ENCODE data around the gene CCR7. TPM values are rescaled to one million over a fixed set of nuclear protein-coding genes. Genes with fewer than 3 reads are reported as not detected.

The CCR7 gene
- total RNA-seq, 2 donors from 2014 or later: 0.53 TPM; not detected in 1

DNA sequence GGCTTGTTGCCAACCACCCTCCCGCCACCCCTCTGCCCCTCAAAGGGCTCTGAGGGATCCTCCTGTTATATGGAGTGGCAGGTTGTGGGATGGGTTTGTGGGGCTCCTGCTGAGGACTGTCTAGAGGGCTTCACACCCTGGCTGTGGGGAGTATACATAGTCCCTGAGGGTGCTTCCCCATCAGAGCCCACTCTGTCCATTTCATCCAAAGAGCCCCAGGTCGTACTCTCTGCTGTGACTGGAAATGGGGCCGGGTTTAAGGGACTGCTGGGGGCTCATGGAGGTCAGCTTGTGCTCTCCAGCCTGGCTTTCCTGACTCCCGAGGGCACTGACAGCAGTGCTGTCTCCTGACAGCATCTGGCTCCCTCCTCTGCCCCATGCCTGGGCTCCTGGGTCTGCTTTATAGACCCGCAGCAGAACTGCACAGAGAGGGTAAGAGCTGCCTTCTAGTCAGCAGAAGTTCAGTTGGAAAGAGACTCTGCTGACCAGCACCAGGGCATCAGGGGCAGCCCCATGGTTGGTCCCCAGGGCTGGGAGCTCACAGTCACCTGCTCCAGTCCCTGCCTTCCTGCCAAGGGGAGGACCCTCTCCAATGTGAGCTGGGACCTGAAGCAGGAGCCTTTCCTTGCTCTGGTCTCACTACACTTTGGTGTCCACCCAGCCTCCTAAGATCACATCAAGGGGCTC lies 46.0 kb downstream of the CCR7 start:
- Histone ChIP-seq H3K4me3 (ENCODE audit: low read length) (no peak overlapping the region), H3K9ac (ENCODE audit: extremely low read depth, low read length, poor library complexity, severe bottlenecking) (no peak overlapping the region), H3K4me1 (ENCODE audit: control insufficient read depth, insufficient read depth, low read length) (peaks cover 6% of the 10 kb centered on the region), H3K36me3 (ENCODE audit: control insufficient read depth, insufficient read depth, low read length) (no peaks in the 10 kb centered on the region), H3K27ac (ENCODE audit: low read depth, low read length) (no peak overlapping the region), H3K9me3 (ENCODE audit: control insufficient read depth, low read length) (no peaks in the 10 kb centered on the region), H3K27me3 (ENCODE audit: control insufficient read depth, insufficient read depth, low read length, poor library complexity, severe bottlenecking) (no peaks in the 10 kb centered on the region)
- peaks cover under 1% of the 10 kb centered on the region for H3K9me3 Mint-ChIP-seq
- whole genome bisulfite sequencing, 2 experiments (ENCODE audit: insufficient coverage in 1 of 2, insufficient read length in 1 of 2): 77 to 92% methylated on average over 3 to 5 of the region's 5 CpGs
- peaks cover 4% of the 10 kb centered on the region for H3K27me3 Mint-ChIP-seq (ENCODE audit: insufficient read depth)
- H3K27ac Mint-ChIP-seq: peak overlapping the region; percentile 68
- H3K4me1 Mint-ChIP-seq: peaks cover 35% of the 10 kb centered on the region
- TF ChIP-seq, protein P1, sequence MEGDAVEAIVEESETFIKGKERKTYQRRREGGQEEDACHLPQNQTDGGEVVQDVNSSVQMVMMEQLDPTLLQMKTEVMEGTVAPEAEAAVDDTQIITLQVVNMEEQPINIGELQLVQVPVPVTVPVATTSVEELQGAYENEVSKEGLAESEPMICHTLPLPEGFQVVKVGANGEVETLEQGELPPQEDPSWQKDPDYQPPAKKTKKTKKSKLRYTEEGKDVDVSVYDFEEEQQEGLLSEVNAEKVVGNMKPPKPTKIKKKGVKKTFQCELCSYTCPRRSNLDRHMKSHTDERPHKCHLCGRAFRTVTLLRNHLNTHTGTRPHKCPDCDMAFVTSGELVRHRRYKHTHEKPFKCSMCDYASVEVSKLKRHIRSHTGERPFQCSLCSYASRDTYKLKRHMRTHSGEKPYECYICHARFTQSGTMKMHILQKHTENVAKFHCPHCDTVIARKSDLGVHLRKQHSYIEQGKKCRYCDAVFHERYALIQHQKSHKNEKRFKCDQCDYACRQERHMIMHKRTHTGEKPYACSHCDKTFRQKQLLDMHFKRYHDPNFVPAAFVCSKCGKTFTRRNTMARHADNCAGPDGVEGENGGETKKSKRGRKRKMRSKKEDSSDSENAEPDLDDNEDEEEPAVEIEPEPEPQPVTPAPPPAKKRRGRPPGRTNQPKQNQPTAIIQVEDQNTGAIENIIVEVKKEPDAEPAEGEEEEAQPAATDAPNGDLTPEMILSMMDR (conservative IDR thresholded peaks at IDR 0.05): no peak
- H3K4me3 Mint-ChIP-seq: no peak overlapping the region
- DNase-seq: peak; percentile 65
- H3K36me3 Mint-ChIP-seq (ENCODE audit: low read depth): no peaks in the 10 kb centered on the region

DNA sequence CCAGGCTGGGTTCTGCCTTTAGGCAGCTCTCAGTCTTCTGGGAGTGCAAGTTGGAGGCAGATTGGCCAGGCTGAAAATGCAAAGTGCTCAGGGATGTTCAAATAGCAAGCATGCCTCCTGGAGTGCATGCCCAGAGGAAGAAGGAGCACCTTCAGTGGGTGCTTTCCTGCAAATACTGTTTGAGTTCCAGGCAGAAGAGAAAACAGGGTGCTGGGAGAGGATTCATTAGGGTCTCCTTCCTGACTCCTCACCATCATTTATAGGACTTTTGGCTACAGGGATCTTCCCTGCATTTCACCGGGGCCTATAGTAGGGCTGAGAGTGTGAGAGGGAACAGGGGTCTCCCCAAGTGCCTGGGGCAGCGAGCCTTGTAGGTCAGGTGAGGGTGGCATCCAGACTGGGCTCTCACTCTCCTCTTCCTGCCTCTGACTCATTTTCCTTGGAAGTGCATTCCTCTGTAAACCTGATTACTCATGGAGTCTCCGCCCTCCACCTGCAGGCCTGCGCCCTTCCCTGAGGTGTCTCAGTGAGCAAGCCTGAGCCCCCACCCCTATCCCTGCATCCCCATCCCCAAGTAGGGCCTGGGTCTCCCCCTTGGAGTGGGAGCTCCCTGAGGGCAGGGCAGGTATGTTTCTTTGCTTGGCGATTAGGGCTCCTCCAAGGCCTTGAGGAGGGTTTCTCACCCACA lies 46.7 kb downstream of the CCR7 start:
- no peaks in the 10 kb centered on the region for H3K27me3 ChIP-seq (ENCODE audit: control insufficient read depth, insufficient read depth, low read length, poor library complexity, severe bottlenecking)
- Mint-ChIP-seq H3K27me3 (ENCODE audit: insufficient read depth) (peaks cover 8% of the 10 kb centered on the region), H3K36me3 (ENCODE audit: low read depth) (no peaks in the 10 kb centered on the region), H3K9me3 (no peaks in the 10 kb centered on the region), H3K4me3 (no peak overlapping the region), H3K27ac (peak overlapping the region; percentile 53), H3K4me1 (peaks cover 39% of the 10 kb centered on the region)
- H3K4me3 ChIP-seq (ENCODE audit: low read length): no peak overlapping the region
- no peaks in the 10 kb centered on the region for H3K9me3 ChIP-seq (ENCODE audit: control insufficient read depth, low read length)
- peak; percentile 84 for DNase-seq
- H3K27ac ChIP-seq (ENCODE audit: low read depth, low read length): no peak overlapping the region
- H3K4me1 ChIP-seq (ENCODE audit: control insufficient read depth, insufficient read depth, low read length): peaks cover 7% of the 10 kb centered on the region
- H3K9ac ChIP-seq (ENCODE audit: extremely low read depth, low read length, poor library complexity, severe bottlenecking): no peak overlapping the region
- no peaks in the 10 kb centered on the region for H3K36me3 ChIP-seq (ENCODE audit: control insufficient read depth, insufficient read depth, low read length)
- TF ChIP-seq, protein P1 (conservative IDR thresholded peaks at IDR 0.05): no peak
- WGBS, 2 experiments (ENCODE audit: insufficient coverage in 1 of 2, insufficient read length in 1 of 2): 14 to 72% methylated on average over 1 to 5 of the region's 5 CpGs

DNA sequence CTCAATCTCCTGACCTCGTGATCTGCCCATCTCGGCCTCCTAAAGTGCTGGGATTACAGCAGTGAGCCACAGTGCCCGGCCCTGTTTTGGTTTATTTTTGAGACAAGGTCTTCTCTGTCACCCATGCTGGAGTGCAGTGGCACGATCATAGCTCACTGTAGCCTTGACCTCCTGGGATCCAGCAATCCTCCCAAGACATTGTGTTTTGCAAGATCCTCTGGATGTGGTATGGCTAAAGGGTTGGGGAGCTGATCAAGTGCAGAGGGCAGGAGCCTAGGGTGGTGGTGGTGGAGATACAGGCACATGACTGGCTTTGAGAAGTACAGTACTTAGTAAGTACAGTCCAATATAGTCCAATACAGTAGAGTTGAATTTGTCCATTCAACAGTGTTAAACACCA lies 47.3 kb downstream of the CCR7 start:
- H3K4me3 ChIP-seq (ENCODE audit: low read length): no peak overlapping the region
- H3K27ac Mint-ChIP-seq: peak overlapping the region; percentile 53
- peaks cover 8% of the 10 kb centered on the region for H3K27me3 Mint-ChIP-seq (ENCODE audit: insufficient read depth)
- no peaks in the 10 kb centered on the region for H3K9me3 Mint-ChIP-seq
- DNase-seq: no peak
- no peaks in the 10 kb centered on the region for H3K9me3 ChIP-seq (ENCODE audit: control insufficient read depth, low read length)
- peaks cover 9% of the 10 kb centered on the region for H3K4me1 ChIP-seq (ENCODE audit: control insufficient read depth, insufficient read depth, low read length)
- H3K27me3 ChIP-seq (ENCODE audit: control insufficient read depth, insufficient read depth, low read length, poor library complexity, severe bottlenecking): no peaks in the 10 kb centered on the region
- TF ChIP-seq, protein P1 (conservative IDR thresholded peaks at IDR 0.05): no peak
- no peak overlapping the region for H3K9ac ChIP-seq (ENCODE audit: extremely low read depth, low read length, poor library complexity, severe bottlenecking)
- peaks cover 44% of the 10 kb centered on the region for H3K4me1 Mint-ChIP-seq
- WGBS, 2 experiments (ENCODE audit: insufficient coverage in 1 of 2, insufficient read length in 1 of 2): 92 to 94% methylated on average over 4 of the region's 4 CpGs
- H3K36me3 Mint-ChIP-seq (ENCODE audit: low read depth): no peaks in the 10 kb centered on the region
- no peaks in the 10 kb centered on the region for H3K36me3 ChIP-seq (ENCODE audit: control insufficient read depth, insufficient read depth, low read length)
- H3K27ac ChIP-seq (ENCODE audit: low read depth, low read length): no peak overlapping the region
- no peak overlapping the region for H3K4me3 Mint-ChIP-seq

Measured in endodermal cell (in vitro differentiated cells).